Activated CD4-positive, alpha-beta memory T cell treated with anti-CD3 and anti-CD28 coated beads for 36 hours (primary cell): ENCODE results near the gene TRERF1. TPM values are rescaled to one million over a fixed set of nuclear protein-coding genes. Genes with fewer than 3 reads are reported as not detected.
A peak's percentile ranks its signal among the peaks of the same experiment; 100 is the strongest.

Experiments
- CTCF ChIA-PET: fragments of 350-600 bp; sonication (Branson Sonifier 250); formaldehyde crosslinking; loops from one replicate; lab custom pipeline; 2021; ENCODE audit warnings: antibody characterized with exemption, inconsistent platforms; lab: Charles Lee
- POLR2A ChIA-PET: fragments of 350-600 bp; sonication (Branson Sonifier 250); formaldehyde crosslinking; loops from one replicate; lab custom pipeline; 2021; ENCODE audit warnings: antibody characterized with exemption; lab: Charles Lee
- DNase-seq: peaks from one replicate; pipeline ENCODE4 v3.0.0-alpha.2; 2020
- H3K27ac Mint-ChIP-seq: one replicate; pipeline ENCODE4 v1.8.0; 2021; ENCODE audit warnings: mixed read lengths
- H3K27me3 Mint-ChIP-seq: one replicate; pipeline ENCODE4 v1.8.0; 2021; ENCODE audit warnings: mixed read lengths
- H3K36me3 Mint-ChIP-seq: one replicate; pipeline ENCODE4 v1.8.0; 2021; ENCODE audit warnings: mixed read lengths
- H3K4me1 Mint-ChIP-seq: one replicate; pipeline ENCODE4 v1.8.0; 2021; ENCODE audit warnings: low read depth, mixed read lengths
- H3K4me3 Mint-ChIP-seq: one replicate; pipeline ENCODE4 v1.8.0; 2021; ENCODE audit warnings: mild to moderate bottlenecking, mixed read lengths
- H3K9me3 Mint-ChIP-seq: one replicate; pipeline ENCODE4 v1.8.0; 2021; ENCODE audit warnings: mixed read lengths
- intact Hi-C: fragments of 100-400 bp; cut with micrococcal nuclease; formaldehyde crosslinking; loops from one replicate; pipeline ENCODE4 v1.15.1; 2023
- total RNA-seq, 2 experiments: library from RNA; stranded (reverse); gene quantifications; one replicate each; pipeline ENCODE4 v1.2.3, GENCODE V29; 2021

The TRERF1 gene
- total RNA-seq, 2 experiments from 2014 or later, result 16.3 to 16.7 TPM

DNA sequence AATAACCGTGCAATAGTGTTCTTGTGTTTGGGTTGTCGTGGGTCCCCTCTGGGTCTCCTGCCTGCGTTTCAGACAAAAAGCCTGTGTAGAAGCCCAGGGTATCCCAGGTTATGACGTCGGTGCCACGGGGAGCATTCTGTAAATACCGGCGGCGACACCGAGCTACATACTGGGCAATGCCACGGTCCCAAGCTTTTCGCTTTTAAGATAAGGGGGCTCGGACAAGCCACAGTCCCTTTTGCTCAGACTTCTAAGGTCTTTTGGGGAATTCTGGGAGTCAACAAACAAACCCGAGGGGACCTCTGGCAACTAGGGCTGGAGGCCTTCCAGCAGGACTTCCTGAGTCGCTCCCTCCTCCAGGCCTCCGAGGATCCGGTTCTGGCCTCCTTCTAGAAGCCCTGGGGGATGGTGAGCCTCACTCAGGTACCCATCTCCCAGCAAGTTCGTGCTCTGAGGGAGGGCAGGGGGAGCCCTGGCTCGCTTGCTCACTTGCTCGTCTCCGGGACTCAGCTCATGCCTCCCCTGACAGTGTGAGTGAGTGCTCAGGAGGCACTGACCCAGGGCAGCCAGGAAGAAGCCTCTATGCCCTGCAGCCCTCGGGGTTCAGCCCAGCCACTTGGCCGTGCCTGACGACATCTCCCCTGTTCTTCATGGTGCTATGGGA, 171.6 kb downstream of the TRERF1 start:
- H3K27me3 Mint-ChIP-seq, result no peaks in the 10 kb centered on the region
- peaks cover 5% of the 10 kb centered on the region for H3K36me3 Mint-ChIP-seq
- intact Hi-C loops, result no loop called here
- no peak overlapping the region for H3K27ac Mint-ChIP-seq
- CTCF ChIA-PET, result interaction anchor here (1.2 to 3.0 kb wide), 3 partner anchors 17 to 268 kb away, joined by 3 to 16 read pairs (median 7); no protein-coding TSS in a partner anchor
- no peak overlapping the region for H3K4me3 Mint-ChIP-seq
- POLR2A ChIA-PET, result no interaction called here
- no peak for DNase-seq
- H3K9me3 Mint-ChIP-seq, result peaks cover 4% of the 10 kb centered on the region
- peaks cover 43% of the 10 kb centered on the region for H3K4me1 Mint-ChIP-seq

DNA sequence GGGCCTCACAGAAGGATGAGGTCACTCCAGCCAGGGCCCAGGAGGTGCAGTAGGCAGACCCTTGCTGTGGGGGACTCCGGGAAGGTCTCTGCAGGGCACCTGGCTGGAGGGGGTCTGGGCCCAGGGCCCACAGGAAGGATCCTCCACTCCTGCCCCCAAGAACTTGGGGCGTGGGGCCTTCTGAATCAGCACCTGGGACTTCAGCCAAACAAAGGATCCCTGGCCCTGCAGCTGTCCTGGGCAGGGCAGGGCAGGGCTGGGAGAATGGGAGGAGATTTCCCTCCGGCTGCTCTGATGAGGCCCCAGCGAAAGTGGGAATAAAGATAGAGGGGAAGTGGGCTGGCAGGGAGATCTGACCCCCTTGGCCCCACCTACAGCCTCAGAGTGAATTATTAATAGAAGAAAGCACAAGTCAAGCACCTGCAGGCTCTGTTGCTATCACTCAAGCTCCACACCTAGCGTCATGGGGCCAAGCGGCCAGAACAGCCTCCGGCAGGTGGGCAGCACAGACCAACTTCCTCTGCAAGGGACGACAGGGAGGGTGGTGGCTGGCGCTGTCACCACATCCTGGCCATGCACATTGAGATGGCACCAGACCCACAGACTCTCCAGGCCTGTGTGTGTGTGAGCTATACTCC, 172.5 kb downstream of the TRERF1 start:
- H3K36me3 Mint-ChIP-seq, result peaks cover 5% of the 10 kb centered on the region
- peak overlapping the region; percentile 23 for H3K27ac Mint-ChIP-seq
- CTCF ChIA-PET, result interaction anchor here (1.2 to 3.0 kb wide), 2 partner anchors 252 to 268 kb away, joined by 3 to 16 read pairs; no protein-coding TSS in a partner anchor
- intact Hi-C loops, result no loop called here
- DNase-seq, result peak; percentile 58
- peaks cover 4% of the 10 kb centered on the region for H3K9me3 Mint-ChIP-seq
- peaks cover 43% of the 10 kb centered on the region for H3K4me1 Mint-ChIP-seq
- H3K27me3 Mint-ChIP-seq, result no peaks in the 10 kb centered on the region
- POLR2A ChIA-PET, result interaction anchor here (1.2 kb wide), 1 partner anchor 60 kb away, joined by 3 read pairs; no protein-coding TSS in a partner anchor
- no peak overlapping the region for H3K4me3 Mint-ChIP-seq

DNA sequence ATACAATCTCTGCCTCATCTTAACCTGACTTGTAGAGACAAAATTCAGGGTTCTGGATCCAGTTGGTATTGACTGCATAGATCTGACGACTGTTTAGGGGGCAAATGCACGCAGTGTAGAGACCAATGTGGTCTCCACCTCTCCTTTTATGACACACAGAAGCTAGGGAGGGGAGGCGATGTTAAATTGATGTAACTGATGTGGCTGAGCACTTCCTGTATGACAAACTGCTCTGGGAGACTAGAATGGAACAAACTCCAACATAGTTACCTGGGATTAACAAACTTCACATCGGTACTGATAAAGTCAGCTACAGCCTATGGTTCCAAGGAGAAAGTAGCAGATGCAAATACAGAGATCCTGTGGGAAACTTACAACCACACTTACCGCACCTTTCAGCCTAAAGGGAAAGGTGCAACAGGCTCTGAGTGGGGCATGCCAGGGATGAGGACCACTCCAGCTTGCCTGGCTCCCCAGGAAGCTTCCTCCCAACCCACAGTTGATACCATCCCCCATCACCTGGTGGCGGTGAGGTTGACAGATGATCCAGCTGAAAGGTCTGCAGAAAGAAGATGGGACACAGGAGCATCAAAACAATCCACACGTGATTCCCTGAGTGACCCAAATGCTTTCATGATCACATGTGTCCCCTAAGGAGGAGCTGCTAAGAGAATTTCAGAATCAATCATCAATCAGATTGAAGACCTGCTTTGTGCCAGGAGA, 173.4 kb downstream of the TRERF1 start:
- peaks cover 43% of the 10 kb centered on the region for H3K4me1 Mint-ChIP-seq
- peaks cover 4% of the 10 kb centered on the region for H3K9me3 Mint-ChIP-seq
- peak overlapping the region; percentile 45 for H3K27ac Mint-ChIP-seq
- H3K36me3 Mint-ChIP-seq, result peaks cover 5% of the 10 kb centered on the region
- DNase-seq, result peak; percentile 29
- H3K27me3 Mint-ChIP-seq, result no peaks in the 10 kb centered on the region
- intact Hi-C loops, result no loop called here
- no peak overlapping the region for H3K4me3 Mint-ChIP-seq
- ChIA-PET POLR2A (interaction anchor here (1.2 kb wide), 1 partner anchor 61 kb away, joined by 3 read pairs; no protein-coding TSS in a partner anchor), CTCF (interaction anchor here (1.0 to 3.0 kb wide), 2 partner anchors 253 to 269 kb away, joined by 4 to 16 read pairs; no protein-coding TSS in a partner anchor)

DNA sequence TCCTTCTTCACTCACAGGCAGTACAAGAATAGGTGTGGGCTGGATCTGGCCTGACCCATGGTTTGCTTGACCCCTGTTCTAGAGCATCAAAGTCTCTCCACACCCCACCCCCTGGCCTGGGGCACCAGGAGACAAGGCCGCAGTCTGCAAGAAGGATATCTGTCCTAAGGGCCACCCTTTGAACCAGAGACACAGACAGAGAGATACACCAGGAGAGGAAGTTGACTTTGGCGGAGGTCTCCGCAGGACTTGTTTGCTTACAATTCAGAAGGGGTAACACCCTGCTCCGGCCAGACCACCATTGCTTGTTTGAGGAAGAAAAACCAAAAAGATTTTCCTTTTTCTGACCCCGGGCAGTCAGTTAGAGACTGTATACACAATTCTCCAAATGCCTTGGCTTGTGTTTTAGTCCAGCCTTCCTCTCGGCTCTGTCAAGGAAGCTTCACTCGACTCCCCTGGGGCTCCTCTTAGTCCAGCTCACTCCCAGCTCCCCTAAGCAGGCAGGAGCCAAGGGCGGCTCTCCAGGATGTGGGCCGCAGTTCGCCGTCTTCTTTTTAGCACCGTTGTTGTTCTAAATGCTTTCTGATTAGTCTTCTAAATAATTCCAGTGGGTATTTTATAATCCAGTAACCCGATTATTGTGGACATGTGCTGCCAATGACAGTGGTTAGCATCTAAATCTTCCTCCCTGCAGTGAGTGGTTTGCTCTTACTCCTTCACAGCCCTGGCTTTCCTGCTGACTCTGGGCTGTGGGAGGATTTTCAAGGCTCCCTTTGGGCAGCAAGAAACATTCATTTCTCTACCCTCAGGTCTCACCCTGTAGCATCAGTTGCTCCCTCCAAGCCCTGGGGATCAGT, 175.5 kb downstream of the TRERF1 start:
- Mint-ChIP-seq H3K27ac (no peak overlapping the region), H3K4me1 (peaks cover 33% of the 10 kb centered on the region), H3K27me3 (no peaks in the 10 kb centered on the region), H3K4me3 (no peak overlapping the region), H3K9me3 (no peaks in the 10 kb centered on the region), H3K36me3 (peaks cover 5% of the 10 kb centered on the region)
- ChIA-PET CTCF (no interaction called here), POLR2A (no interaction called here)
- DNase-seq, result no peak
- intact Hi-C loops, result no loop called here

DNA sequence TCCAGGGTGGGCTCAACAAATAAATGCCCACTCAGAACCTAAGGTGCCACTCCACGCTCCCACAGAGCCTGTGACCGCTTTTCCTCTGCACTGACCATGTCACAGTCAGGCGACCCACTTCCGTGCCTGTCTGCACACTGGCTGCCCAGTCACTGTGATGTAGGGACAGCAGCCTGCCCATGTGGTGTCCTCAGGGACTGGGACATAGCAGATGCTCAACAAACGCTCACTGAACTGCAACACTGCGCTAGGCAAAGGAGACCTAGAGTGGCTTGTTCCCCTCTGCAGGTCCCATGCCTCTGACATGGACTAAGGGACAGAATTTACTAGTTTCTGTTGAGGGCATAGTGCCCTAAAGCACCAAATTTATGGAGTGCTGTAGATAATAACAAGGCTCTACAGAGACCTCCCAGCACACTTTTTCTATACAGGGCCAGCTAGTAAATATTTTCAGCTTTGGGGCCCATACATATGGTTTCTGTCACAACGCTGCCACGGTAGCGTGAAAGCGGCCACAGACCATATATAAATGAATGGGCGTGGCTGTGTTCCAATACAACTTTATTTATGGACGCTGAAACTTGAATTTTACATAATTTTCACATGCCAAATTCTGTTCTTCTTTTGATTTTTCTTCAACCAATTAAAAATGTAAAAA, 176.2 kb downstream of the TRERF1 start:
- no peaks in the 10 kb centered on the region for H3K9me3 Mint-ChIP-seq
- peaks cover 27% of the 10 kb centered on the region for H3K4me1 Mint-ChIP-seq
- no peak overlapping the region for H3K4me3 Mint-ChIP-seq
- peaks cover 5% of the 10 kb centered on the region for H3K36me3 Mint-ChIP-seq
- no peaks in the 10 kb centered on the region for H3K27me3 Mint-ChIP-seq
- intact Hi-C loops, result no loop called here
- POLR2A ChIA-PET, result no interaction called here
- DNase-seq, result no peak
- no peak overlapping the region for H3K27ac Mint-ChIP-seq
- CTCF ChIA-PET, result interaction anchor here (1.1 kb wide), 1 partner anchor 272 kb away, joined by 3 read pairs; no protein-coding TSS in a partner anchor

DNA sequence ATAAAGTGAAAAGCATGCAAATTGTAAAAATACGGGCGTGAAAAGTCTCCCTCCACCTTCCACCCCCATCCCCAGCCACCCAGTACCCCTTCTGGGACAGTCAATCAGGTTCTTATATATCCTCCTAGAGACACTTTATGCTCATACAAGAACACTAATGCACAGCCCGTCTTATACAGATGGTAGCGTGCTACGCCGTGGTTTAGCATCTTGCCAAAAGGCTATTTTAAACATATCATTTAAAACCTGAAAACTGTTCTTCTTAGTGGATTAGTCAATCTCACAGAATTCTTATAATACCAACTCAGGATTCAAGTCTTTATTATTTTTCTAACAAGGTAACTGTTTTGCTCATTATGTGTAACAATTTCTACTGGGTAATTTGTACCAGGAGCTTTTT, 176.8 kb downstream of the TRERF1 start:
- Mint-ChIP-seq H3K27me3 (no peaks in the 10 kb centered on the region), H3K4me1 (peaks cover 22% of the 10 kb centered on the region), H3K27ac (no peak overlapping the region), H3K4me3 (no peak overlapping the region), H3K36me3 (peaks cover 5% of the 10 kb centered on the region), H3K9me3 (no peaks in the 10 kb centered on the region)
- intact Hi-C loops, result no loop called here
- CTCF ChIA-PET, result interaction anchor here (1.1 kb wide), 1 partner anchor 272 kb away, joined by 3 read pairs; no protein-coding TSS in a partner anchor
- POLR2A ChIA-PET, result no interaction called here
- DNase-seq, result no peak

DNA sequence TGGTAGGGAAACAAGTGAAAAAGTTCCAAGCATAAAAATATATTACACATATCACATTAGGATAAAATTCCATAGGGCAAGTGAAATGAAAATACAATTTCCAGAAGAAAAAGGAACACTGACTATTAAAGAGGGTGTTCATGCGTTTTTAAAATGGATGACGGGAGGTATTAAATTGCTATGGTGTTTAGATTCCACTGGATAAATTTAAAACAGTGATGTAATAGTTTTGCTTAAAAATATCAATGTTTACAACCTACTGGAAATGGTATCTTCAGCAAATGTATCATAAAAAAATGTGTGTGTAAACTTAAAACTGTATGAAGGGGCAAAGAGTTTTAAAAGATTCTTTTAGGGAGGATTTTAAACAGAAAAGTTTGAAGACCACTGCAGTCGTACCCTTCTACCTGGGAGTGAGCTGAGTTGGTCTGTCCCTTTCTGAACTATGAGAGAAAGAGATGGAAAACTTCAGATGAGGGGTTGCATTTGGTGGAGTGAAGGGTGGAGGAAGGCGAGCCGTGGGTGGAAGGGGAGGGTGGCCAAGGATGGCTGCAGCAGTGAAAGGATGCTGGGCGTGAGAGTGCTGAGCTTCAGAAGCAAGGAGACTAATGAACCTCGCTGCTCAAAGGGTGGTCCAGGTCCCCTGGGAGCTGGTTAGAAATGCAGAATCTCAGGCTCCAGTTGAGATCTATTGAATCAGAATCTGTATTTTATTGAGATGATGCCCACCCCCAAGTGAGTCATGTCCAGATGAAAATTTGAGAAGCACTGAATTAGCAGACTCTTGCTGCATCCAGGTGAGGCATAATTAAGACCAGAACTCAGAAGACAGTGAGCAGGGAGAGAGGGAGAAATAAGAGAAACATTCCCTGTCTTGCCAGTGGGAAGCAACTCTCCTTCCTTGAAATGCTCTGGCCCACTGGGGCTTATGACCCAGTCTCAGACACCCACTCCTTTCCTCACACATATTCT, 179.6 kb downstream of the TRERF1 start:
- CTCF ChIA-PET, result interaction anchor here (1.0 to 1.4 kb wide), 4 partner anchors 11 to 275 kb away, joined by 3 to 5 read pairs (median 3); no protein-coding TSS in a partner anchor
- H3K27ac Mint-ChIP-seq, result no peak overlapping the region
- POLR2A ChIA-PET, result no interaction called here

DNA sequence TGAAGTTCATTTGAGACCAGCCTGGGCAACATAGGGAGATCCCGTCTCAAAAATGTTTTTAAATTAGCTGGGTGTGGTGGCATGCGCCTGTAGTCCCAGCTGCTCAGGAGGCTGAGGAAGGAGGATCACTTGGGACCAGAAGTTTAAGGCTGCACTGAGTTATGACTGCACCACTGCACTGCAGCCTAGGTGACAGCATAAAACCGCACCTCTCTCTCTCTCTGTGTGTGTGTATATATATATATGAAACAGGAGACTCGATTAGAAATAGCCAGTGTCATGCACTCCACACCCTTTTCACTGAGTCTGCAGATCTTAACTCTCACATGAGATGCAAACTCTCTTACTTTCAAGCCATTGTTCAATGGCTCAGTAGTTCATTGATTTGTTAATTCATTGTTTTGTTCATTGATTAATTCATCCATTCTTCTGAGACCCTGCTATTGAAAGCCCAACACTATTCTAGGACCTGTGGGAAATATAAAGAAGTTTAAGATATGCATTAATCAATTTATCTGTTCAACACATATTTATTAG, 181.7 kb downstream of the TRERF1 start:
- no peak for DNase-seq
- Mint-ChIP-seq H3K27me3 (no peaks in the 10 kb centered on the region), H3K9me3 (no peaks in the 10 kb centered on the region), H3K4me1 (peaks cover 5% of the 10 kb centered on the region), H3K36me3 (peaks cover 10% of the 10 kb centered on the region), H3K4me3 (no peak overlapping the region), H3K27ac (no peak overlapping the region)
- ChIA-PET POLR2A (no interaction called here), CTCF (interaction anchor here (1.0 kb wide), 1 partner anchor 9 kb away, joined by 5 read pairs; no protein-coding TSS in a partner anchor)
- intact Hi-C loops, result no loop called here

More for the DNA sequence above, 179.6 kb downstream of the TRERF1 start:
- Mint-ChIP-seq H3K4me3 (no peak overlapping the region), H3K9me3 (no peaks in the 10 kb centered on the region), H3K27me3 (no peaks in the 10 kb centered on the region), H3K4me1 (peaks cover 5% of the 10 kb centered on the region), H3K36me3 (peaks cover 10% of the 10 kb centered on the region)
- DNase-seq, result no peak
- intact Hi-C loops, result no loop called here

DNA sequence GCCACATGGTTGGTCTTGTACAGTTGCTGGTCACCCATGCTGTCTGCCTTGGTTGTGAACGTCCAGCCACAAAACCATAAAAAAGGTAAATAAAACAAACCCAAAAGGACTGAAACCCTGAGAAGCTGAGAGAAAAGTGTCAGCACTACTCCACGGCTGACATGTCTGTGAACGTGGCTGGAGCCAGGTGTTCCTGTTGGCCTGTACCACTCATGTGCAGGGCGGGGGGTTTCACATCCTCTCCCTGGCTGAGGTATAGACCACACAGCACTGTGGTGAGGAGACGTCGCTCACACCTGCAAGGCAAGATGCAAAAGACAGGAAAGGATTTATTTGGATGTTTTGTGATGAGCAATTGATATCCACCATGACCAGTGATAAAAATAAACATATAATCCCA, 182.2 kb downstream of the TRERF1 start:
- POLR2A ChIA-PET, result no interaction called here
- peak; percentile 28 for DNase-seq
- no peaks in the 10 kb centered on the region for H3K27me3 Mint-ChIP-seq
- H3K27ac Mint-ChIP-seq, result no peak overlapping the region
- H3K9me3 Mint-ChIP-seq, result no peaks in the 10 kb centered on the region
- H3K4me3 Mint-ChIP-seq, result no peak overlapping the region
- intact Hi-C loops, result no loop called here
- CTCF ChIA-PET, result interaction anchor here (1.0 to 10.6 kb wide), 2 partner anchors 8 to 277 kb away, joined by 5 to 120 read pairs; no protein-coding TSS in a partner anchor
- H3K36me3 Mint-ChIP-seq, result peaks cover 10% of the 10 kb centered on the region
- peaks cover 5% of the 10 kb centered on the region for H3K4me1 Mint-ChIP-seq

DNA sequence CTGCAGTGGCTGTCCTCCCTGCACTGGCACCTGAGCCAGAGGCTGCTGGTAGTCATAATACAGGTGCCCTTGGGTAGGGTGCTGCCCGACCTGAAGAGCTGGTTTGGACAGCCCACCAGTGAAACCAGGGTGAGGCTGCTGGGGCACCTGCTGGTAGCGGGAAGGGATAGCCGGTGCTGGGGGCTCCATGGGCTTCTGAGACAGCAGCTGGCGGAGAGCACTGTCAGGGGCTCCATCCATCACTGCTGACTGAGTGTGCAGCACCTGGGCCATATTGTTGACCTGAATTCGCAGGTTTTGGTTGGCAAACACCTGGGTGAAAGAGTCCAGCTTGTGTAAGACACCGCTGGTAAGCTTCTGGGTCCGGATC, 182.9 kb downstream of the TRERF1 start:
- Mint-ChIP-seq H3K36me3 (peaks cover 10% of the 10 kb centered on the region), H3K27me3 (no peaks in the 10 kb centered on the region), H3K27ac (no peak overlapping the region), H3K4me3 (no peak overlapping the region), H3K9me3 (no peaks in the 10 kb centered on the region), H3K4me1 (peaks cover 5% of the 10 kb centered on the region)
- POLR2A ChIA-PET, result no interaction called here
- CTCF ChIA-PET, result interaction anchor here (10.6 kb wide), 1 partner anchor 278 kb away, joined by 120 read pairs; no protein-coding TSS in a partner anchor
- no peak for DNase-seq
- intact Hi-C loops, result no loop called here
